ENCODE measurements around the gene DNA2. TPM values are rescaled to one million over a fixed set of nuclear protein-coding genes. Genes with fewer than 3 reads are reported as not detected.

Gene DNA2
- polyA plus RNA-seq, 1 of the 3 experiments (the other 2 are of a cell fraction): 2.5 TPM

DNA sequence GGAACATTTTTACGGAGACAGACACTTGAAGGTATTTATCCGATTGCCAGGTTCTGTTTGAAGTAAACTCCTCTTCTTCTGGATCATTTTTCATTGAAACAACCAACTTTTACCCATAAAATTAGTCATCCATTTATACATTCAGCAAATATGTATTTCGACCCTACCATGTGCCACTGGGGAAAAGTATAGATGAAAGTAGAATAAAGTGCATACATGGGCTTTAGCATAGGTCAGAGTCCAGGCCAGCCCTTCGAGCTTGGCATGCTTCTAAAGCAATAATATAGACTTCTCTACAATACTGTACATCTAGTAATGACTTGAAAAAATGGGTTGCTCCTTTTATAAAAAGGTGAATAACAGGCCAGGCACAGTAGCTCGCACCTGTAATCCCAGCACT is 45.4 kb upstream of the DNA2 start:
- H4K20me1 ChIP-seq (ENCODE audit: insufficient read depth): no peaks in the 10 kb centered on the region
- H3K4me3 ChIP-seq (ENCODE audit: low read depth in 2 of 2, low read length in 1 of 2): no peak overlapping the region
- H3K9ac ChIP-seq: no peak overlapping the region; the same call in 1 of the 2 replicates
- no peaks in the 10 kb centered on the region for H3K9me3 ChIP-seq
- H3K79me2 ChIP-seq (ENCODE audit: insufficient read depth): peaks cover 24% of the 10 kb centered on the region
- H3K4me1 ChIP-seq (ENCODE audit: control insufficient read depth in 1 of 2, insufficient read depth in 2 of 2, low read depth in 1 of 2, low read length in 1 of 2): peaks cover 0 to 8% of the 10 kb centered on the region in 2 experiments; a peak in 2 of 4 replicates
- 66% methylated on average over 5 of the region's 5 CpGs for whole genome bisulfite sequencing (ENCODE audit: low lambda C conversion rate)
- DNase-seq: no peak
- peak overlapping the region; percentile 29 to 66; a peak in 3 of 4 replicates for H3K27ac ChIP-seq (ENCODE audit: low read depth in 2 of 2, low read length in 1 of 2)
- no peaks in the 10 kb centered on the region for H3K27me3 ChIP-seq (ENCODE audit: insufficient read depth)
- peaks cover 0 to 8% of the 10 kb centered on the region in 2 experiments for H3K36me3 ChIP-seq (replicated peaks in 1 of 2; ENCODE audit: control insufficient read depth in 1 of 2, insufficient read depth in 2 of 2, low read length in 1 of 2)
- H3K4me2 ChIP-seq: peak overlapping the region; percentile 21; the same call in 1 of the 2 replicates
- no peaks in the 10 kb centered on the region for H3K9me2 ChIP-seq
- TF ChIP-seq USF1 (IDR thresholded peaks at IDR 0.05; ENCODE audit: borderline replicate concordance, low read depth): no peak
- TF ChIP-seq, protein P1, sequence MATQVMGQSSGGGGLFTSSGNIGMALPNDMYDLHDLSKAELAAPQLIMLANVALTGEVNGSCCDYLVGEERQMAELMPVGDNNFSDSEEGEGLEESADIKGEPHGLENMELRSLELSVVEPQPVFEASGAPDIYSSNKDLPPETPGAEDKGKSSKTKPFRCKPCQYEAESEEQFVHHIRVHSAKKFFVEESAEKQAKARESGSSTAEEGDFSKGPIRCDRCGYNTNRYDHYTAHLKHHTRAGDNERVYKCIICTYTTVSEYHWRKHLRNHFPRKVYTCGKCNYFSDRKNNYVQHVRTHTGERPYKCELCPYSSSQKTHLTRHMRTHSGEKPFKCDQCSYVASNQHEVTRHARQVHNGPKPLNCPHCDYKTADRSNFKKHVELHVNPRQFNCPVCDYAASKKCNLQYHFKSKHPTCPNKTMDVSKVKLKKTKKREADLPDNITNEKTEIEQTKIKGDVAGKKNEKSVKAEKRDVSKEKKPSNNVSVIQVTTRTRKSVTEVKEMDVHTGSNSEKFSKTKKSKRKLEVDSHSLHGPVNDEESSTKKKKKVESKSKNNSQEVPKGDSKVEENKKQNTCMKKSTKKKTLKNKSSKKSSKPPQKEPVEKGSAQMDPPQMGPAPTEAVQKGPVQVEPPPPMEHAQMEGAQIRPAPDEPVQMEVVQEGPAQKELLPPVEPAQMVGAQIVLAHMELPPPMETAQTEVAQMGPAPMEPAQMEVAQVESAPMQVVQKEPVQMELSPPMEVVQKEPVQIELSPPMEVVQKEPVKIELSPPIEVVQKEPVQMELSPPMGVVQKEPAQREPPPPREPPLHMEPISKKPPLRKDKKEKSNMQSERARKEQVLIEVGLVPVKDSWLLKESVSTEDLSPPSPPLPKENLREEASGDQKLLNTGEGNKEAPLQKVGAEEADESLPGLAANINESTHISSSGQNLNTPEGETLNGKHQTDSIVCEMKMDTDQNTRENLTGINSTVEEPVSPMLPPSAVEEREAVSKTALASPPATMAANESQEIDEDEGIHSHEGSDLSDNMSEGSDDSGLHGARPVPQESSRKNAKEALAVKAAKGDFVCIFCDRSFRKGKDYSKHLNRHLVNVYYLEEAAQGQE (IDR thresholded peaks at IDR 0.05; ENCODE audit: low read depth, low read length): no peak
- TF ChIP-seq, protein P2, sequence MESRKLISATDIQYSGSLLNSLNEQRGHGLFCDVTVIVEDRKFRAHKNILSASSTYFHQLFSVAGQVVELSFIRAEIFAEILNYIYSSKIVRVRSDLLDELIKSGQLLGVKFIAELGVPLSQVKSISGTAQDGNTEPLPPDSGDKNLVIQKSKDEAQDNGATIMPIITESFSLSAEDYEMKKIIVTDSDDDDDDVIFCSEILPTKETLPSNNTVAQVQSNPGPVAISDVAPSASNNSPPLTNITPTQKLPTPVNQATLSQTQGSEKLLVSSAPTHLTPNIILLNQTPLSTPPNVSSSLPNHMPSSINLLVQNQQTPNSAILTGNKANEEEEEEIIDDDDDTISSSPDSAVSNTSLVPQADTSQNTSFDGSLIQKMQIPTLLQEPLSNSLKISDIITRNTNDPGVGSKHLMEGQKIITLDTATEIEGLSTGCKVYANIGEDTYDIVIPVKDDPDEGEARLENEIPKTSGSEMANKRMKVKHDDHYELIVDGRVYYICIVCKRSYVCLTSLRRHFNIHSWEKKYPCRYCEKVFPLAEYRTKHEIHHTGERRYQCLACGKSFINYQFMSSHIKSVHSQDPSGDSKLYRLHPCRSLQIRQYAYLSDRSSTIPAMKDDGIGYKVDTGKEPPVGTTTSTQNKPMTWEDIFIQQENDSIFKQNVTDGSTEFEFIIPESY (IDR thresholded peaks at IDR 0.05; ENCODE audit: borderline replicate concordance, low read depth): no peak
- no peak for TF ChIP-seq FOSL2 (IDR thresholded peaks at IDR 0.05; ENCODE audit: borderline replicate concordance, low read depth)
- TF ChIP-seq RAD21 (IDR thresholded peaks at IDR 0.05; ENCODE audit: low read length): no peak
- TF ChIP-seq, protein P3, sequence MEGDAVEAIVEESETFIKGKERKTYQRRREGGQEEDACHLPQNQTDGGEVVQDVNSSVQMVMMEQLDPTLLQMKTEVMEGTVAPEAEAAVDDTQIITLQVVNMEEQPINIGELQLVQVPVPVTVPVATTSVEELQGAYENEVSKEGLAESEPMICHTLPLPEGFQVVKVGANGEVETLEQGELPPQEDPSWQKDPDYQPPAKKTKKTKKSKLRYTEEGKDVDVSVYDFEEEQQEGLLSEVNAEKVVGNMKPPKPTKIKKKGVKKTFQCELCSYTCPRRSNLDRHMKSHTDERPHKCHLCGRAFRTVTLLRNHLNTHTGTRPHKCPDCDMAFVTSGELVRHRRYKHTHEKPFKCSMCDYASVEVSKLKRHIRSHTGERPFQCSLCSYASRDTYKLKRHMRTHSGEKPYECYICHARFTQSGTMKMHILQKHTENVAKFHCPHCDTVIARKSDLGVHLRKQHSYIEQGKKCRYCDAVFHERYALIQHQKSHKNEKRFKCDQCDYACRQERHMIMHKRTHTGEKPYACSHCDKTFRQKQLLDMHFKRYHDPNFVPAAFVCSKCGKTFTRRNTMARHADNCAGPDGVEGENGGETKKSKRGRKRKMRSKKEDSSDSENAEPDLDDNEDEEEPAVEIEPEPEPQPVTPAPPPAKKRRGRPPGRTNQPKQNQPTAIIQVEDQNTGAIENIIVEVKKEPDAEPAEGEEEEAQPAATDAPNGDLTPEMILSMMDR (IDR thresholded peaks at IDR 0.05): no peak
- TF ChIP-seq, protein P4, sequence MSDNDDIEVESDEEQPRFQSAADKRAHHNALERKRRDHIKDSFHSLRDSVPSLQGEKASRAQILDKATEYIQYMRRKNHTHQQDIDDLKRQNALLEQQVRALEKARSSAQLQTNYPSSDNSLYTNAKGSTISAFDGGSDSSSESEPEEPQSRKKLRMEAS (IDR thresholded peaks at IDR 0.05; ENCODE audit: low read depth): no peak
- no peak for TF ChIP-seq TAF1 (IDR thresholded peaks at IDR 0.05; ENCODE audit: borderline replicate concordance, low read depth, low read length)
- no peak for TF ChIP-seq TCF12 (IDR thresholded peaks at IDR 0.05)
- no peak for TF ChIP-seq YY1 (IDR thresholded peaks at IDR 0.05; ENCODE audit: low read depth)
- TF ChIP-seq EP300 (IDR thresholded peaks at IDR 0.05; ENCODE audit: borderline replicate concordance in 1 of 2, low read depth in 1 of 2, low read length in 1 of 2): no peak
- TF ChIP-seq FOXJ3 (CRISPR knock-in tag; IDR thresholded peaks at IDR 0.05): no peak
- TF ChIP-seq CHD2 (IDR thresholded peaks at IDR 0.05; ENCODE audit: low read length, partially characterized antibody): no peak
- TF ChIP-seq RXRA (IDR thresholded peaks at IDR 0.05; ENCODE audit: borderline replicate concordance, low read depth): no peak
- TF ChIP-seq SMC3 (IDR thresholded peaks at IDR 0.05; ENCODE audit: low read depth, low read length): no peak
- no peak for TF ChIP-seq JUND (IDR thresholded peaks at IDR 0.05)
- TF ChIP-seq, protein P5, sequence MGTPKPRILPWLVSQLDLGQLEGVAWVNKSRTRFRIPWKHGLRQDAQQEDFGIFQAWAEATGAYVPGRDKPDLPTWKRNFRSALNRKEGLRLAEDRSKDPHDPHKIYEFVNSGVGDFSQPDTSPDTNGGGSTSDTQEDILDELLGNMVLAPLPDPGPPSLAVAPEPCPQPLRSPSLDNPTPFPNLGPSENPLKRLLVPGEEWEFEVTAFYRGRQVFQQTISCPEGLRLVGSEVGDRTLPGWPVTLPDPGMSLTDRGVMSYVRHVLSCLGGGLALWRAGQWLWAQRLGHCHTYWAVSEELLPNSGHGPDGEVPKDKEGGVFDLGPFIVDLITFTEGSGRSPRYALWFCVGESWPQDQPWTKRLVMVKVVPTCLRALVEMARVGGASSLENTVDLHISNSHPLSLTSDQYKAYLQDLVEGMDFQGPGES (IDR thresholded peaks at IDR 0.05; ENCODE audit: low read depth, low read length): no peak
- TF ChIP-seq FOXM1 (IDR thresholded peaks at IDR 0.05; ENCODE audit: low read depth): no peak
- TF ChIP-seq MEF2A (IDR thresholded peaks at IDR 0.05; ENCODE audit: borderline replicate concordance, low read depth): no peak
- ChIA-PET CTCF (no interaction called here), POLR2A (no interaction called here)
- no peak overlapping the region for H2AFZ ChIP-seq (ENCODE audit: low read depth)
- peaks cover 20% of the 10 kb centered on the region for H3F3A ChIP-seq (replicated peaks; ENCODE audit: insufficient read depth)
